HEK293 (cell line): ENCODE results near the gene PRKAR2B.

ENCODE experiments used
- BCL11A ChIP-seq: fragments of 450-650 bp; formaldehyde crosslinking; IDR thresholded peaks from 2 replicates; pipeline ENCODE4 v1.5.1; 2016; ENCODE audit warnings: low read depth, missing biosample characterization, missing genetic modification characterization
- EGR2 ChIP-seq: fragments of 450-650 bp; formaldehyde crosslinking; IDR thresholded peaks from 2 replicates; pipeline ENCODE4 v1.5.1; 2016; ENCODE audit warnings: low read depth, missing biosample characterization, missing genetic modification characterization
- HOXD13 ChIP-seq: sonication (generic); formaldehyde crosslinking; IDR thresholded peaks from 2 replicates; pipeline ENCODE4 v1.8.0; 2022; ENCODE audit warnings: missing genetic modification reagents, borderline replicate concordance
- KLF17 ChIP-seq: fragments of 450-650 bp; formaldehyde crosslinking; IDR thresholded peaks from 2 replicates; pipeline ENCODE4 v1.5.1; 2016; ENCODE audit warnings: missing biosample characterization, missing genetic modification characterization
- KLF7 ChIP-seq: fragments of 450-650 bp; formaldehyde crosslinking; IDR thresholded peaks from 2 replicates; pipeline ENCODE4 v1.5.1; 2016; ENCODE audit warnings: missing biosample characterization, missing genetic modification characterization, borderline replicate concordance
- KLF8 ChIP-seq: fragments of 450-650 bp; formaldehyde crosslinking; IDR thresholded peaks from 2 replicates; pipeline ENCODE4 v1.5.1; 2016; ENCODE audit warnings: missing biosample characterization, missing genetic modification characterization
- SCRT2 ChIP-seq: fragments of 450-650 bp; formaldehyde crosslinking; IDR thresholded peaks from 2 replicates; pipeline ENCODE4 v1.5.1; 2016; ENCODE audit warnings: missing biosample characterization, missing genetic modification characterization
- SP7 ChIP-seq: fragments of 450-650 bp; formaldehyde crosslinking; IDR thresholded peaks from 2 replicates; pipeline ENCODE4 v1.5.1; 2016; ENCODE audit warnings: missing biosample characterization, missing genetic modification characterization
- TRIM28 ChIP-seq: IDR thresholded peaks from 2 replicates; pipeline ENCODE4 v1.6.1; 2011; ENCODE audit warnings: low read length, control low read depth, borderline replicate concordance
- TSHZ1 ChIP-seq: fragments of 450-650 bp; formaldehyde crosslinking; IDR thresholded peaks from 2 replicates; pipeline ENCODE4 v1.5.1; 2016; ENCODE audit warnings: missing biosample characterization, missing genetic modification characterization, borderline replicate concordance
- YY2 ChIP-seq: fragments of 450-650 bp; formaldehyde crosslinking; IDR thresholded peaks from 2 replicates; pipeline ENCODE4 v1.5.1; 2016; ENCODE audit warnings: missing biosample characterization, missing genetic modification characterization
- ZBTB20 ChIP-seq: fragments of 450-650 bp; formaldehyde crosslinking; IDR thresholded peaks from 2 replicates; pipeline ENCODE4 v1.5.1; 2016; ENCODE audit warnings: missing biosample characterization, missing genetic modification characterization
- ZBTB48 ChIP-seq: fragments of 450-650 bp; formaldehyde crosslinking; IDR thresholded peaks from 2 replicates; pipeline ENCODE4 v1.5.1; 2016; ENCODE audit warnings: missing biosample characterization, missing genetic modification characterization
- ZNF133 ChIP-seq: fragments of 450-650 bp; formaldehyde crosslinking; IDR thresholded peaks from 2 replicates; pipeline ENCODE4 v1.5.1; 2016; ENCODE audit warnings: missing biosample characterization, missing genetic modification characterization
- ZNF138 ChIP-seq: fragments of 450-650 bp; formaldehyde crosslinking; IDR thresholded peaks from 2 replicates; pipeline ENCODE4 v1.5.1; 2016; ENCODE audit warnings: missing biosample characterization, missing genetic modification characterization, borderline replicate concordance
- ZNF174 ChIP-seq: fragments of 450-650 bp; formaldehyde crosslinking; IDR thresholded peaks from 2 replicates; pipeline ENCODE4 v1.5.0; 2017; ENCODE audit warnings: missing biosample characterization, mild to moderate bottlenecking, missing genetic modification characterization
- ZNF19 ChIP-seq: fragments of 450-650 bp; formaldehyde crosslinking; IDR thresholded peaks from 2 replicates; pipeline ENCODE4; 2016; ENCODE audit warnings: missing biosample characterization, missing genetic modification characterization, low read depth
- ZNF324 ChIP-seq: fragments of 450-650 bp; formaldehyde crosslinking; IDR thresholded peaks from 2 replicates; pipeline ENCODE4 v1.5.1; 2016; ENCODE audit warnings: missing biosample characterization, missing genetic modification characterization
- ZNF350 ChIP-seq: fragments of 450-650 bp; formaldehyde crosslinking; IDR thresholded peaks from 2 replicates; pipeline ENCODE4 v1.5.0; 2017; ENCODE audit warnings: missing biosample characterization, mild to moderate bottlenecking, missing genetic modification characterization
- ZNF433 ChIP-seq: fragments of 450-650 bp; formaldehyde crosslinking; IDR thresholded peaks from 2 replicates; pipeline ENCODE4 v1.5.1; 2016; ENCODE audit warnings: missing biosample characterization, missing genetic modification characterization, low read depth
- ZNF529 ChIP-seq: fragments of 450-650 bp; formaldehyde crosslinking; IDR thresholded peaks from 2 replicates; pipeline ENCODE4 v1.5.1; 2017; ENCODE audit warnings: missing genetic modification characterization, missing biosample characterization; ENCODE audit not compliant: insufficient replicate concordance
- ZNF549 ChIP-seq: fragments of 450-650 bp; IDR thresholded peaks from 2 replicates; pipeline ENCODE4 v1.5.1; 2018; ENCODE audit warnings: missing biosample characterization, missing genetic modification characterization, mild to moderate bottlenecking, inconsistent platforms, moderate library complexity
- ZNF776 ChIP-seq: fragments of 450-650 bp; formaldehyde crosslinking; IDR thresholded peaks from 2 replicates; pipeline ENCODE4 v1.5.0; 2017; ENCODE audit warnings: missing biosample characterization, missing genetic modification characterization, borderline replicate concordance
- ZNF777 ChIP-seq: fragments of 450-650 bp; formaldehyde crosslinking; IDR thresholded peaks from 2 replicates; pipeline ENCODE4 v1.5.1; 2017; ENCODE audit warnings: missing biosample characterization, missing genetic modification characterization, borderline replicate concordance
- ZNF785 ChIP-seq: fragments of 450-650 bp; formaldehyde crosslinking; IDR thresholded peaks from 2 replicates; pipeline ENCODE4 v1.5.1; 2016; ENCODE audit warnings: missing biosample characterization, missing genetic modification characterization
- ZSCAN30 ChIP-seq: fragments of 450-650 bp; IDR thresholded peaks from 2 replicates; pipeline ENCODE4 v1.5.1; 2018; ENCODE audit warnings: missing biosample characterization, mild to moderate bottlenecking, missing genetic modification characterization, moderate library complexity
- TF ChIP-seq, protein P1 (sequence below): fragments of 450-650 bp; formaldehyde crosslinking; IDR thresholded peaks from 2 replicates; pipeline ENCODE4 v1.5.1; 2016; ENCODE audit warnings: missing biosample characterization, missing genetic modification characterization
- TF ChIP-seq, protein P2 (sequence below): fragments of 450-650 bp; formaldehyde crosslinking; IDR thresholded peaks from 2 replicates; pipeline ENCODE4 v1.5.1; 2016; ENCODE audit warnings: missing biosample characterization, missing genetic modification characterization
- TF ChIP-seq, protein P3 (sequence below): fragments of 450-650 bp; formaldehyde crosslinking; IDR thresholded peaks from 2 replicates; pipeline ENCODE4 v1.5.1; 2016; ENCODE audit warnings: missing biosample characterization, missing genetic modification characterization

The PRKAR2B gene

GRCh38 chr7:107168233-107169119, 124.0 kb downstream of the PRKAR2B start, which contains the start of gene HBP1 (continued):
- TF ChIP-seq, protein P1, sequence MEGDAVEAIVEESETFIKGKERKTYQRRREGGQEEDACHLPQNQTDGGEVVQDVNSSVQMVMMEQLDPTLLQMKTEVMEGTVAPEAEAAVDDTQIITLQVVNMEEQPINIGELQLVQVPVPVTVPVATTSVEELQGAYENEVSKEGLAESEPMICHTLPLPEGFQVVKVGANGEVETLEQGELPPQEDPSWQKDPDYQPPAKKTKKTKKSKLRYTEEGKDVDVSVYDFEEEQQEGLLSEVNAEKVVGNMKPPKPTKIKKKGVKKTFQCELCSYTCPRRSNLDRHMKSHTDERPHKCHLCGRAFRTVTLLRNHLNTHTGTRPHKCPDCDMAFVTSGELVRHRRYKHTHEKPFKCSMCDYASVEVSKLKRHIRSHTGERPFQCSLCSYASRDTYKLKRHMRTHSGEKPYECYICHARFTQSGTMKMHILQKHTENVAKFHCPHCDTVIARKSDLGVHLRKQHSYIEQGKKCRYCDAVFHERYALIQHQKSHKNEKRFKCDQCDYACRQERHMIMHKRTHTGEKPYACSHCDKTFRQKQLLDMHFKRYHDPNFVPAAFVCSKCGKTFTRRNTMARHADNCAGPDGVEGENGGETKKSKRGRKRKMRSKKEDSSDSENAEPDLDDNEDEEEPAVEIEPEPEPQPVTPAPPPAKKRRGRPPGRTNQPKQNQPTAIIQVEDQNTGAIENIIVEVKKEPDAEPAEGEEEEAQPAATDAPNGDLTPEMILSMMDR (tag by site-specific recombination), result no peak
- TF ChIP-seq KLF7 (peak; percentile 82; the same call in 1 of the 2 replicates), HOXD13 (CRISPR knock-in tag) (no peak), ZNF324 (peak; percentile 58; the same call in 1 of the 2 replicates), ZSCAN30 (peak; percentile 93), KLF17 (peak; percentile 83; the same call in 1 of the 2 replicates), ZBTB48 (peak; percentile 74), TSHZ1 (tag by site-specific recombination) (peak; percentile 59; the same call in 1 of the 2 replicates), ZNF133 (no peak), ZNF433 (tag by site-specific recombination) (no peak), BCL11A (tag by site-specific recombination) (no peak), ZNF138 (tag by site-specific recombination) (no peak), ZNF785 (no peak), SCRT2 (tag by site-specific recombination) (no peak; the same call in 1 of the 2 replicates), YY2 (tag by site-specific recombination) (peak; percentile 73), ZNF19 (tag by site-specific recombination) (no peak), ZNF549 (no peak), ZNF350 (tag by site-specific recombination) (no peak), ZNF776 (tag by site-specific recombination) (no peak), SP7 (peak; percentile 75), ZBTB20 (tag by site-specific recombination) (peak; percentile 76), KLF8 (tag by site-specific recombination) (peak; percentile 91), TRIM28 (no peak), ZNF174 (tag by site-specific recombination) (no peak), EGR2 (tag by site-specific recombination) (no peak; the same call in 1 of the 2 replicates), ZNF777 (tag by site-specific recombination) (no peak), ZNF529 (tag by site-specific recombination) (no peak)
- TF ChIP-seq, protein P2, sequence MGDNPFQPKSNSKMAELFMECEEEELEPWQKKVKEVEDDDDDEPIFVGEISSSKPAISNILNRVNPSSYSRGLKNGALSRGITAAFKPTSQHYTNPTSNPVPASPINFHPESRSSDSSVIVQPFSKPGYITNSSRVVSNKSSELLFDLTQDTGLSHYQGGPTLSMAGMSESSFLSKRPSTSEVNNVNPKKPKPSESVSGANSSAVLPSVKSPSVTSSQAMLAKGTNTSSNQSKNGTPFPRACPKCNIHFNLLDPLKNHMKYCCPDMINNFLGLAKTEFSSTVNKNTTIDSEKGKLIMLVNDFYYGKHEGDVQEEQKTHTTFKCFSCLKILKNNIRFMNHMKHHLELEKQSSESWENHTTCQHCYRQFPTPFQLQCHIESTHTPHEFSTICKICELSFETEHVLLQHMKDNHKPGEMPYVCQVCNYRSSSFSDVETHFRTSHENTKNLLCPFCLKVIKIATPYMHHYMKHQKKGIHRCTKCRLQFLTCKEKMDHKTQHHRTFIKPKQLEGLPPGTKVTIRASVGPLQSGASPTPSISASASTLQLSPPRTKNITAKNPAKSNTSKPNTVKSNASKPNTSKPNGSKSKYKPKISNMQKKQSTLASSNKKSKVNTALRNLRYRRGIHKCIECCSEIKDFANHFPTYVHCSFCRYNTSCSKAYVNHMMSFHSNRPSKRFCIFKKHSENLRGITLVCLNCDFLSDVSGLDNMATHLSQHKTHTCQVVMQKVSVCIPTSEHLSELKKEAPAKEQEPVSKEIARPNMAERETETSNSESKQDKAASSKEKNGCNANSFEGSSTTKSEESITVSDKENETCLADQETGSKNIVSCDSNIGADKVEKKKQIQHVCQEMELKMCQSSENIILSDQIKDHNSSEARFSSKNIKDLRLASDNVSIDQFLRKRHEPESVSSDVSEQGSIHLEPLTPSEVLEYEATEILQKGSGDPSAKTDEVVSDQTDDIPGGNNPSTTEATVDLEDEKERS (tag by site-specific recombination), result no peak
- TF ChIP-seq, protein P3, sequence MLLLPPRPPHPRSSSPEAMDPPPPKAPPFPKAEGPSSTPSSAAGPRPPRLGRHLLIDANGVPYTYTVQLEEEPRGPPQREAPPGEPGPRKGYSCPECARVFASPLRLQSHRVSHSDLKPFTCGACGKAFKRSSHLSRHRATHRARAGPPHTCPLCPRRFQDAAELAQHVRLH (tag by site-specific recombination), result no peak
